Stimulated activated CD8-positive, alpha-beta memory T cell treated with anti-CD3 and anti-CD28 coated beads, Interleukin-12 subunit alpha, Interleukin-12 subunit beta, amount 100 ng/mL, for 24 hours (primary cell): ENCODE results near the gene CNNM4.

Source experiments
- DNase-seq: peaks from one replicate; pipeline ENCODE4 v3.0.0-alpha.2; 2020; ENCODE audit errors: extremely low read depth

Gene CNNM4

GRCh38 chr2:96758987-96759386 lies 1.7 kb upstream of the CNNM4 start:
- DNase-seq: no peak

- DNase-seq: no peak
These were observed 1.2 kb upstream of the CNNM4 start for GRCh38 chr2:96759548-96759947.

GRCh38 chr2:96760986-96761832 lies 507 bp downstream of the CNNM4 start:
- DNase-seq: peak; percentile 27

- no peak for DNase-seq
These were observed 2.0 kb downstream of the CNNM4 start for GRCh38 chr2:96762529-96763311.

GRCh38 chr2:96763511-96764252 lies 3.0 kb downstream of the CNNM4 start:
- DNase-seq: no peak

- no peak for DNase-seq
These were observed 3.5 kb downstream of the CNNM4 start for GRCh38 chr2:96764253-96764637.

- DNase-seq: no peak
These were observed 6.6 kb downstream of the CNNM4 start for GRCh38 chr2:96767135-96767871.

- no peak for DNase-seq
These were observed 7.4 kb downstream of the CNNM4 start for GRCh38 chr2:96768083-96768561.

- no peak for DNase-seq
These were observed 9.1 kb downstream of the CNNM4 start for GRCh38 chr2:96769814-96770213.

- no peak for DNase-seq
These were observed 9.9 kb downstream of the CNNM4 start for GRCh38 chr2:96770442-96771202.

- DNase-seq: no peak
These were observed 11.3 kb downstream of the CNNM4 start for GRCh38 chr2:96771796-96772618.

GRCh38 chr2:96772903-96773671 lies 12.4 kb downstream of the CNNM4 start:
- no peak for DNase-seq

GRCh38 chr2:96773922-96774321 lies 13.2 kb downstream of the CNNM4 start:
- DNase-seq: no peak

- no peak for DNase-seq
These were observed 14.5 kb downstream of the CNNM4 start for GRCh38 chr2:96775160-96775559.

- DNase-seq: no peak
These were observed 22.7 kb downstream of the CNNM4 start for GRCh38 chr2:96783388-96783787.

- no peak for DNase-seq
These were observed 26.7 kb downstream of the CNNM4 start for GRCh38 chr2:96787411-96787810.

- no peak for DNase-seq
These were observed 27.9 kb downstream of the CNNM4 start for GRCh38 chr2:96788442-96789244.

GRCh38 chr2:96789245-96789617 lies 28.5 kb downstream of the CNNM4 start:
- DNase-seq: no peak
